ENCODE results near the gene IFT122.

The IFT122 gene

DNA sequence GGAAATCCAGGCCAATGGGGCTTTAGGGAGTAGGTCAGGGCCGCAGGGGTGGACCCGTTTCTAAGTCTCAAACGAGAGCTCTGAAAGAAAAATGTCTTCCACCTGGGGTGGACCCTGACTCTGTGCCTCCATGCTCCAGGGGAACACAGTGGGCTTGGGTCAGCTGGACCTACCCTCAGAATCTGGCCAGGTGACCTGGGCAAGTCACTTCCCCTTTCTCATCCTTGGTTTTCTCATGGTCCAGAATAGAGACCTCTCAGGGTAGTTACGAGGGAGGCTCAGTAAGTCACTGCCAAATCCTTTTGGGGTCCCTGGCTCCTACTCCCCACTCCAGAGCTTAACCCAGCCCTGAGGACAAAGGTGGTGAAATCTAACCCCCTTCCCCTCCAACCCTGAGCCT lies 37.4 kb upstream of the IFT122 start:
- no peak overlapping the region for H3K4me2 ChIP-seq (ENCODE audit: low read length)
- H3K79me2 ChIP-seq (ENCODE audit: insufficient read depth, low read length): peaks cover 16% of the 10 kb centered on the region
- H3F3A ChIP-seq (ENCODE audit: insufficient read depth, low read length): no peaks in the 10 kb centered on the region
- H3K27me3 ChIP-seq (ENCODE audit: insufficient read depth, low read length): no peaks in the 10 kb centered on the region
- no peak overlapping the region for H2AFZ ChIP-seq (ENCODE audit: low read length)
- H3K4me3 ChIP-seq (ENCODE audit: low read depth, low read length, poor library complexity, severe bottlenecking): no peak overlapping the region
- TF ChIP-seq, protein P1, sequence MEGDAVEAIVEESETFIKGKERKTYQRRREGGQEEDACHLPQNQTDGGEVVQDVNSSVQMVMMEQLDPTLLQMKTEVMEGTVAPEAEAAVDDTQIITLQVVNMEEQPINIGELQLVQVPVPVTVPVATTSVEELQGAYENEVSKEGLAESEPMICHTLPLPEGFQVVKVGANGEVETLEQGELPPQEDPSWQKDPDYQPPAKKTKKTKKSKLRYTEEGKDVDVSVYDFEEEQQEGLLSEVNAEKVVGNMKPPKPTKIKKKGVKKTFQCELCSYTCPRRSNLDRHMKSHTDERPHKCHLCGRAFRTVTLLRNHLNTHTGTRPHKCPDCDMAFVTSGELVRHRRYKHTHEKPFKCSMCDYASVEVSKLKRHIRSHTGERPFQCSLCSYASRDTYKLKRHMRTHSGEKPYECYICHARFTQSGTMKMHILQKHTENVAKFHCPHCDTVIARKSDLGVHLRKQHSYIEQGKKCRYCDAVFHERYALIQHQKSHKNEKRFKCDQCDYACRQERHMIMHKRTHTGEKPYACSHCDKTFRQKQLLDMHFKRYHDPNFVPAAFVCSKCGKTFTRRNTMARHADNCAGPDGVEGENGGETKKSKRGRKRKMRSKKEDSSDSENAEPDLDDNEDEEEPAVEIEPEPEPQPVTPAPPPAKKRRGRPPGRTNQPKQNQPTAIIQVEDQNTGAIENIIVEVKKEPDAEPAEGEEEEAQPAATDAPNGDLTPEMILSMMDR (IDR thresholded peaks at IDR 0.05; ENCODE audit: low read length): no peak
- TF ChIP-seq EZH2 (IDR thresholded peaks at IDR 0.05; ENCODE audit: borderline replicate concordance, low read length): no peak
- H3K4me1 ChIP-seq (ENCODE audit: insufficient read depth, low read length, severe bottlenecking): peaks cover 18% of the 10 kb centered on the region
- peaks cover under 1% of the 10 kb centered on the region; the same call in 1 of the 2 replicates for H3K36me3 ChIP-seq (ENCODE audit: insufficient read depth, low read length)
- H3K9me2 ChIP-seq (ENCODE audit: low read depth, low read length): no peaks in the 10 kb centered on the region
- no peaks in the 10 kb centered on the region for H4K20me1 ChIP-seq (ENCODE audit: insufficient read depth, low read length)
- H3K27ac ChIP-seq (ENCODE audit: low read depth, low read length, poor library complexity, severe bottlenecking): no peak overlapping the region
- no peak overlapping the region for H3K9ac ChIP-seq (ENCODE audit: low read length)
- no peaks in the 10 kb centered on the region for H3K9me3 ChIP-seq (ENCODE audit: low read length)

DNA sequence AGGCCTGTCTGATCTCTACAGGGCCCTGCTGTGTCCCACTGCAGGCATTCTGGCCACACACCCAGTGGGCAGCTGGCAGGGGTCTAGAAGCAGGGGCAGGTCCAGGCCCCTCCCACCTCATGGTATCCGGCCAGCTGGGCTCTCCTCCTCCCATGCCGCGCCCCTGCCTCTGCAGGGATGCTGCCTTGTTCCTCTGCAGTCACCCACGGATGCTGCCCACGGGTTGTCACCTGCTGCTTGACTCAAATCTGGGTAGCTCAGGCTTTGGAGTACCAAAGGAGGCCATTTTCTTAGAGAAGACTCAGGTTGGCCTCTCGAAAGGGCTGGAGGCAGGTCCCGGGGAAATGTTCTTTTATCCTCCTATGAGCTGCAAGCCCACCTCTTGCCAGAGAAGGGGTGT lies 36.6 kb upstream of the IFT122 start:
- Histone ChIP-seq H3K27ac (ENCODE audit: low read depth, low read length, poor library complexity, severe bottlenecking) (no peak overlapping the region), H3K9me3 (ENCODE audit: low read length) (no peaks in the 10 kb centered on the region), H3K9me2 (ENCODE audit: low read depth, low read length) (no peaks in the 10 kb centered on the region), H3K4me1 (ENCODE audit: insufficient read depth, low read length, severe bottlenecking) (peaks cover 10% of the 10 kb centered on the region), H3K9ac (ENCODE audit: low read length) (no peak overlapping the region), H3F3A (ENCODE audit: insufficient read depth, low read length) (no peaks in the 10 kb centered on the region), H3K27me3 (ENCODE audit: insufficient read depth, low read length) (no peaks in the 10 kb centered on the region), H4K20me1 (ENCODE audit: insufficient read depth, low read length) (no peaks in the 10 kb centered on the region), H3K36me3 (ENCODE audit: insufficient read depth, low read length) (no peaks in the 10 kb centered on the region), H3K4me3 (ENCODE audit: low read depth, low read length, poor library complexity, severe bottlenecking) (no peak overlapping the region), H3K4me2 (ENCODE audit: low read length) (no peak overlapping the region), H2AFZ (ENCODE audit: low read length) (no peak overlapping the region), H3K79me2 (ENCODE audit: insufficient read depth, low read length) (peaks cover 7% of the 10 kb centered on the region)
- TF ChIP-seq, protein P1 (IDR thresholded peaks at IDR 0.05; ENCODE audit: low read length): no peak
- no peak for TF ChIP-seq EZH2 (IDR thresholded peaks at IDR 0.05; ENCODE audit: borderline replicate concordance, low read length)

DNA sequence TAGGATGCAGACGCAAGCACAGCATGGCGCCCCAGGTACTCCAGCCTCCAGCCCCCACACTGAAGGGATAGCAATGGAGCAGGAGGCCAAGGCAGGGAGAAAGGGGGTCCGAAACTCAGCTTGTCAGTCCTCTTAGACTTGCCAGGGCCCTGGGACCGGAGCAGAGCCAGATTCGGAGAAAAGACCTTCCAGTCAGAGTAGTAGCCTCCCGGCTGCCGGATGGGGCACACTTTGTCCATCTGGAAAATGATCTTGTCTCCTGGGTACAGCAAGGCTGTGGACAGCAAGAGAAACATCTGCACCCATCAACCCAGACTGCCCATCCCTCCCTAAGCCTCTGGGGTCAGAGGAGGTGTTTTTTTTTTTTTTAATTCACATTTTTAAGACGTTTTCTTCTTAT lies 35.9 kb upstream of the IFT122 start:
- no peak for TF ChIP-seq EZH2 (IDR thresholded peaks at IDR 0.05; ENCODE audit: borderline replicate concordance, low read length)
- TF ChIP-seq, protein P1 (IDR thresholded peaks at IDR 0.05; ENCODE audit: low read length): no peak
- Histone ChIP-seq H3K9me3 (ENCODE audit: low read length) (no peaks in the 10 kb centered on the region), H2AFZ (ENCODE audit: low read length) (no peak overlapping the region), H3F3A (ENCODE audit: insufficient read depth, low read length) (no peaks in the 10 kb centered on the region), H3K9me2 (ENCODE audit: low read depth, low read length) (no peaks in the 10 kb centered on the region), H3K4me3 (ENCODE audit: low read depth, low read length, poor library complexity, severe bottlenecking) (no peak overlapping the region), H3K9ac (ENCODE audit: low read length) (no peak overlapping the region), H3K4me1 (ENCODE audit: insufficient read depth, low read length, severe bottlenecking) (peaks cover 10% of the 10 kb centered on the region), H4K20me1 (ENCODE audit: insufficient read depth, low read length) (no peaks in the 10 kb centered on the region), H3K27me3 (ENCODE audit: insufficient read depth, low read length) (no peaks in the 10 kb centered on the region), H3K4me2 (ENCODE audit: low read length) (no peak overlapping the region), H3K36me3 (ENCODE audit: insufficient read depth, low read length) (no peaks in the 10 kb centered on the region), H3K27ac (ENCODE audit: low read depth, low read length, poor library complexity, severe bottlenecking) (no peak overlapping the region), H3K79me2 (ENCODE audit: insufficient read depth, low read length) (peaks cover under 1% of the 10 kb centered on the region; the same call in 1 of the 2 replicates)
